GM06990 (cell line): ENCODE results near the gene ADSS1.

Experiments
- DNase-seq: peaks from one replicate; pipeline ENCODE4 v3.0.0-alpha.2; 2011; ENCODE audit not compliant: insufficient read length; ENCODE audit errors: extremely low read depth
- H3K27me3 ChIP-seq: replicated peaks from 2 replicates; pipeline ENCODE4 v1.6.0; 2011; ENCODE audit warnings: low read length; ENCODE audit not compliant: control insufficient read depth, insufficient read depth
- H3K36me3 ChIP-seq: 2 replicates; pipeline ENCODE4 v1.5.1; 2011; ENCODE audit warnings: low read length; ENCODE audit not compliant: control insufficient read depth, insufficient read depth
- H3K4me3 ChIP-seq: replicated peaks from 2 replicates; pipeline ENCODE4 v1.5.1; 2011; ENCODE audit warnings: low read depth, mild to moderate bottlenecking, control low read depth, low read length
- CTCF ChIP-seq: IDR thresholded peaks from 2 replicates; pipeline ENCODE4 v1.5.1; 2011; ENCODE audit warnings: low read length, control low read depth, mild to moderate bottlenecking, inconsistent platforms; ENCODE audit not compliant: insufficient read depth, poor library complexity, severe bottlenecking

The ADSS1 gene

DNA sequence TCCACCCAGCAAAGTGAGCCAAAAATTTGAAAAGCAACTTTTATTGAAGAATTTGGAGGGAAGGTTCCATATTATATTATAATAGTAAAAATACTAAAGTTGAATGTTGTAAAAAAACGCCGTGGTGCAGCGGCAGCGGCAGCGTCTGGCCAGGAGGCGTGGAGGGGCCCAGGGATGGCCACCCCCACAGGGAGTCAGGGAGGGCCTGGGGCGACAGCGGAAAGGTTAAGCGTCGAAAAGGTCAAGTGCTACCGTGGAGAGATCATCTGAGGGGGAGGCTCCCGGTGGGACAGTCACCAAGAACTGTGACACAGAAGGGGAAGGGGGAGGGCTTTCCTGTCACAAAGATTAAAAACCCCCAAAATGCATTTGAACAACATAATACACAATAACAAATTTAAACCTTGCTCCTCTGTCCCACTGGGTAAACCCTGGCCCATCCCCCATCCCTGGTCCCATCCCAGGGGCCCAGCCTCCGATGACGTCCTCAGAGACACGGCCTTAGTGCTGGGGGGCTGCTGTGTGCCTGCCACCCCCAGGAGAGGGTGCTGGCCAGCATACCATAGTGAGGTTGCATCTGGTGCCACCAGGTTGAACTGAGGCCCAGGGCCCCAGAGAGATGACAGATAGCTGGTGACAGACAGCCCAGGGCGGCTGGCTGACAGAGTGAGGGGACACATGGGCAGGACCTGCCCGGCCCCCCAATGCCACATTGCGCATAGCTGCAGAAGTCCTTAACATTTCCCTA lies 45.5 kb downstream of the ADSS1 start:
- H3K27me3 ChIP-seq, result no peaks in the 10 kb centered on the region
- H3K4me3 ChIP-seq, result no peak overlapping the region
- TF ChIP-seq CTCF, result no peak
- H3K36me3 ChIP-seq, result peaks cover 25% of the 10 kb centered on the region
- DNase-seq, result no peak

GRCh38 chr14:104770072-104770579 lies 46.1 kb downstream of the ADSS1 start:
- DNase-seq, result no peak
- peaks cover 28% of the 10 kb centered on the region for H3K36me3 ChIP-seq
- no peak overlapping the region for H3K4me3 ChIP-seq
- no peak for TF ChIP-seq CTCF
- H3K27me3 ChIP-seq, result no peaks in the 10 kb centered on the region

- Histone ChIP-seq H3K4me3 (no peak overlapping the region), H3K36me3 (peaks cover 31% of the 10 kb centered on the region), H3K27me3 (no peaks in the 10 kb centered on the region)
- TF ChIP-seq CTCF, result peak; percentile 58
- no peak for DNase-seq
Measured at GRCh38 chr14:104770851-104771272, 46.8 kb downstream of the ADSS1 start.

GRCh38 chr14:104771374-104771773 lies 47.3 kb downstream of the ADSS1 start:
- DNase-seq, result no peak
- Histone ChIP-seq H3K4me3 (no peak overlapping the region), H3K27me3 (no peaks in the 10 kb centered on the region), H3K36me3 (peaks cover 31% of the 10 kb centered on the region)
- no peak for TF ChIP-seq CTCF

GRCh38 chr14:104771918-104772706 lies 48.1 kb downstream of the ADSS1 start:
- Histone ChIP-seq H3K36me3 (peaks cover 36% of the 10 kb centered on the region), H3K4me3 (no peak overlapping the region), H3K27me3 (no peaks in the 10 kb centered on the region)
- no peak for DNase-seq
- no peak for TF ChIP-seq CTCF
